ENCODE measurements around the gene DNAH8.
"Not testable (repeated sequence)": the region's sequence is repeated elsewhere in the genome, so short reads cannot be mapped to it uniquely, and the experiment has no call there.

The DNAH8 gene

DNA sequence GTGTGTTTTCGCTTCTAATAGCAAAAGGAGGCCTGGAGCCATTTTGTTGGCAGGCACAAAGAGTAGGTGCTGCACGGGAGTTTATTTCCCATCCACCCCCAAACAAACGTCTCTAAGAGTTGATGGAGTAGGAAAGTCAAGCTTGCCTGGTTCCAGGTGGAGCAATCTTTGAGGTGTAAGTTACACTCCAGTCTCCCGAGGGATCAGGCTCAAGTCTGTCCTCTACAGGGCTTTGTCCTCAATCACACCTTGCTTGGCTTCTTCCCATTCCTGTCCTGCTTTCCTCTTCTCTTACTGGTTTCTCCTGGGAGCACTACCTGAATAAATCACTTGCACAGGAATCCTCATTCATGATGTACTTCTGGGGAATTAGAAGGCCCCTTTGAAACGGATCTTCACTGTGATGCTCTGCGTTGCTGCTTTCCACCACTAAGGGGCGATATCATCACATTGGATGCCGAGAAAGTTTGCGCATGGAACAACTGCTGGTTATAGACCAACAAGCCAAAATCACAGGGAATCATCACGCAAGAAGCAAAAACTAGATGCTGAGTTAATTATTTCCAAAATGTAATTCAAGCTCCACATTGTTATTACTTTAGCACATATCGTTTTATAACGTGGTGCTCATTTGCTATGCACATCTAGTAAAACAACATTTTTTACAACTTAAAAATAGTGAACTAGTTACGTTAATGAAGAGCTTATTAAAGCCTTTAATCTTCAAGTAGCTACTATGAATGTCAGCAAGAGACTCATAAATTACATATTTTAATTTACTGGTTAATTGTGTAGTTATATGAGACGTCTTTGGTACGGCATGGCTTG is 156.8 kb downstream of the DNAH8 start:
- DNase-seq (ENCODE audit: low read depth), result peak; percentile 61
- peak; percentile 98 for TF ChIP-seq CTCF (IDR thresholded peaks at IDR 0.05; ENCODE audit: low read length, missing control alignments)
- no peak overlapping the region for H3K4me3 ChIP-seq (replicated peaks; ENCODE audit: low read depth, low read length)

- DNase-seq (ENCODE audit: low read depth), result no peak
- no peak overlapping the region for H3K4me3 ChIP-seq (replicated peaks; ENCODE audit: low read depth, low read length)
- no peak for TF ChIP-seq CTCF (IDR thresholded peaks at IDR 0.05; ENCODE audit: low read length, missing control alignments)
Observed at GRCh38 chr6:38873001-38873400, 157.9 kb downstream of the DNAH8 start.

GRCh38 chr6:38873816-38874215 is 158.7 kb downstream of the DNAH8 start:
- not testable (repeated sequence) for H3K4me3 ChIP-seq (replicated peaks; ENCODE audit: low read depth, low read length); DNase-seq (ENCODE audit: low read depth)

DNA sequence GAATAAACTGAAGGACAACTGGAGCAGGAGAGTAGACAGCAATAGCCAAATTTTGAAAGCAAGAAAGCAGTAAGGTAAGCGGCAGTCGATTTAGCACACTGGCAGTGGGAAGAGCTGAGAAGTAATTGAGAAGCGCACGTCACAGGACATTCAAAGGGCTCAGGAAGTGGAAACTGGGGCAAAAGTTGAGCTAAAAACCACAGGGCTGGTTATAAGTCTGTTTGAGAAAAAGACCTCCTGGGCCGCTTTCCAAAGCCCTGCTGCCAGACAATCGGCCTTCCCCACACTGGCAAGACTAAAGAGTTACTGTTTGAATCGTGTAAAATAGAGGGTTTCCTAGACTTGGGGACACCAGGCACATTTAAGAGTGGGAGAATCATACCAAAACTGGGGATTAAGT is 161.4 kb downstream of the DNAH8 start:
- no peak overlapping the region for H3K4me3 ChIP-seq (replicated peaks; ENCODE audit: low read depth, low read length)
- no peak for DNase-seq (ENCODE audit: low read depth)

GRCh38 chr6:38877721-38878120 is 162.6 kb downstream of the DNAH8 start:
- DNase-seq (ENCODE audit: low read depth), result no peak
- TF ChIP-seq CTCF (IDR thresholded peaks at IDR 0.05; ENCODE audit: low read length, missing control alignments), result no peak
- H3K4me3 ChIP-seq (replicated peaks; ENCODE audit: low read depth, low read length), result no peak overlapping the region

More for the DNA sequence above, 161.4 kb downstream of the DNAH8 start:
- no peak for TF ChIP-seq CTCF (IDR thresholded peaks at IDR 0.05; ENCODE audit: low read length, missing control alignments)

GRCh38 chr6:38882157-38882556 is 167.0 kb downstream of the DNAH8 start:
- TF ChIP-seq CTCF (IDR thresholded peaks at IDR 0.05; ENCODE audit: low read length, missing control alignments), result no peak
- DNase-seq (ENCODE audit: low read depth), result no peak
- no peak overlapping the region for H3K4me3 ChIP-seq (replicated peaks; ENCODE audit: low read depth, low read length)

DNA sequence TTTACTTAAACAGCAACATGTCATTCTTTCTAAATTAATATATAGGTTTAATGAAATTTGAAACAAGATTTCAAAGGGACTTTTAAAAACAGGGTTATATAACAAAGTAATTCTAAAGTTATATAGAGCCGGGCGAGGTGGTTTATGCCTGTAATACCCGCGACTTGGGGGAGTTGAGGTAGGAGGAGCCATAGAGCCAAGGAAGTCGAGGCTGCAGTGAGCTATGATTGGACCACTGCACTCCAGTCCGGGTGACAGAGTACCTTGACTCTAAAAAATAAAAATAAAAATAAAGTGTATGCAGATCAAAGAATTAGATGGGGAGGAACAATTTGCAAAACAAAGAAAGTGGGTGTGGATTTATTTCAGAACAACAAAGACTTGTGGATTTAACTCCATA is 182.4 kb downstream of the DNAH8 start:
- no peak overlapping the region for H3K4me3 ChIP-seq (replicated peaks; ENCODE audit: low read depth, low read length)
- TF ChIP-seq CTCF (IDR thresholded peaks at IDR 0.05; ENCODE audit: low read length, missing control alignments), result no peak

More for the DNA sequence above, 182.4 kb downstream of the DNAH8 start:
- DNase-seq (ENCODE audit: low read depth), result no peak
